PC-3 (cell line): ENCODE results near the gene ARRB2. TPM values are rescaled to one million over a fixed set of nuclear protein-coding genes. Genes with fewer than 3 reads are reported as not detected.

Experiments
- ATAC-seq: fragments of 200-7000 bp; cut with Tn5 transposase; 2 replicates; pipeline ENCODE4 v1.9.1; 2020; ENCODE audit warnings: mild to moderate bottlenecking, moderate library complexity
- BruUV-seq: library from RNA; stranded (reverse); fragments of 400-500 nt; replicated peaks from 2 replicates; lab custom pipeline; 2021; lab: Mats Ljungman, UMichigan
- CTCF ChIA-PET: fragments of 300-600 bp; sonication (Branson Sonifier 250); formaldehyde crosslinking; loops from one replicate; lab custom pipeline; 2022; ENCODE audit warnings: antibody characterized with exemption; lab: Charles Lee
- POLR2A ChIA-PET: fragments of 300-600 bp; sonication (Branson Sonifier 250); formaldehyde crosslinking; loops from one replicate; lab custom pipeline; 2022; ENCODE audit warnings: antibody characterized with exemption; ENCODE audit not compliant: unreplicated experiment; lab: Charles Lee
- DNase-seq: peaks from one replicate; pipeline ENCODE4 v3.0.0-alpha.2; 2015
- H2AFZ ChIP-seq: fragments of 300-600 bp; sonication (generic); 2 replicates; pipeline ENCODE4 v1.6.0; 2016; ENCODE audit warnings: antibody characterized with exemption, low read length
- H3F3A ChIP-seq: fragments of 300-600 bp; sonication (generic); one replicate; pipeline ENCODE4 v1.6.0; 2017; ENCODE audit warnings: antibody characterized with exemption, low read length, control low read depth, mild to moderate bottlenecking; ENCODE audit not compliant: unreplicated experiment
- H3K27ac ChIP-seq: fragments of 300-600 bp; sonication (generic); 2 replicates; pipeline ENCODE4 v1.5.1; 2016; ENCODE audit warnings: mild to moderate bottlenecking, low read length
- H3K27me3 ChIP-seq: fragments of 300-600 bp; sonication (generic); 2 replicates; pipeline ENCODE4 v1.6.1; 2016; ENCODE audit warnings: low read length, mixed read lengths
- H3K36me3 ChIP-seq: fragments of 300-600 bp; sonication (generic); 2 replicates; pipeline ENCODE4 v1.6.1; 2016; ENCODE audit warnings: low read depth, mixed run types, low read length, mixed read lengths
- H3K4me1 ChIP-seq: fragments of 300-600 bp; sonication (generic); 2 replicates; pipeline ENCODE4 v1.5.1; 2016; ENCODE audit warnings: low read length; ENCODE audit not compliant: insufficient read depth
- H3K4me2 ChIP-seq: fragments of 300-600 bp; sonication (generic); 2 replicates; pipeline ENCODE4 v1.6.0; 2016; ENCODE audit warnings: low read length
- H3K4me3 ChIP-seq: fragments of 300-600 bp; sonication (generic); 2 replicates; pipeline ENCODE4 v1.5.1; 2016; ENCODE audit warnings: mild to moderate bottlenecking, low read length, mixed read lengths
- H3K79me2 ChIP-seq: fragments of 300-600 bp; sonication (generic); 2 replicates; pipeline ENCODE4 v1.6.1; 2017; ENCODE audit warnings: low read length, mixed read lengths
- H3K9ac ChIP-seq: fragments of 300-600 bp; sonication (generic); 2 replicates; pipeline ENCODE4 v1.6.0; 2016; ENCODE audit warnings: mild to moderate bottlenecking, low read length
- H3K9me2 ChIP-seq: fragments of 300-600 bp; sonication (generic); replicated peaks from 2 replicates; pipeline ENCODE4 v1.6.1; 2016; ENCODE audit warnings: mixed run types, low read length, mixed read lengths
- H3K9me3 ChIP-seq: fragments of 300-600 bp; sonication (generic); 2 replicates; pipeline ENCODE4 v1.6.1; 2016; ENCODE audit warnings: low read length, mixed read lengths
- H4K20me1 ChIP-seq: fragments of 300-600 bp; sonication (generic); 2 replicates; pipeline ENCODE4 v1.6.1; 2016; ENCODE audit warnings: low read length, mixed read lengths
- CTCF ChIP-seq: fragments of 300-600 bp; sonication (generic); conservative IDR thresholded peaks from 2 replicates; pipeline ENCODE4 v1.5.1; 2017; ENCODE audit warnings: antibody characterized with exemption, low read depth, mild to moderate bottlenecking, low read length
- EZH2 ChIP-seq: fragments of 300-600 bp; sonication (generic); IDR thresholded peaks from one replicate; pipeline ENCODE4 v1.6.1; 2017; ENCODE audit warnings: antibody characterized with exemption, mild to moderate bottlenecking, low read length; ENCODE audit not compliant: unreplicated experiment
- EZH2phosphoT487 ChIP-seq: fragments of 300-600 bp; sonication (generic); IDR thresholded peaks from 2 replicates; pipeline ENCODE4 v1.6.1; 2018; ENCODE audit warnings: mild to moderate bottlenecking, antibody characterized with exemption, low read length, borderline replicate concordance
- intact Hi-C: fragments of 100-400 bp; cut with micrococcal nuclease; formaldehyde crosslinking; loops from 2 replicates; pipeline ENCODE4 v1.9.0; 2023
- total RNA-seq: library from RNA; depleted of rRNA; stranded (reverse); fragments of >200 nt; gene quantifications from 2 replicates; pipeline ENCODE4 v1.2.3, GENCODE V29; 2014

Gene ARRB2
- total RNA-seq, 1 experiment from 2014 or later: 28.1 TPM

- intact Hi-C loops: no loop called here
- DNase-seq (peak; percentile 82), ATAC-seq (peak; percentile 91)
- H4K20me1 ChIP-seq: no peaks in the 10 kb centered on the region
- TF ChIP-seq CTCF: no peak
- POLR2A ChIA-PET: no interaction called here
- H3K9me2 ChIP-seq: no peaks in the 10 kb centered on the region
- no peaks in the 10 kb centered on the region for H3F3A ChIP-seq
- H3K9ac ChIP-seq: no peak overlapping the region
- no peaks in the 10 kb centered on the region for H3K27me3 ChIP-seq
- no peaks in the 10 kb centered on the region for H3K9me3 ChIP-seq
- peaks cover 12% of the 10 kb centered on the region for H3K4me1 ChIP-seq
- H3K79me2 ChIP-seq: no peaks in the 10 kb centered on the region
- no peak overlapping the region for H3K4me3 ChIP-seq
- BruUV-seq: no TSS peak
- CTCF ChIA-PET: interaction anchor here (0.5 to 0.7 kb wide), 2 partner anchors 11 to 54 kb away, joined by 3 to 4 read pairs; partner anchors contain the start of gene ARRB2
- H3K36me3 ChIP-seq: no peaks in the 10 kb centered on the region
- no peak overlapping the region for H3K27ac ChIP-seq
- no peak overlapping the region for H2AFZ ChIP-seq
- H3K4me2 ChIP-seq: peak overlapping the region; percentile 37; the same call in 1 of the 2 replicates
Measured at GRCh38 chr17:4721203-4722135, 11.0 kb downstream of the ARRB2 start.

- DNase-seq (no peak), ATAC-seq (no peak)
- ChIA-PET POLR2A (no interaction called here), CTCF (no interaction called here)
- peaks cover 12% of the 10 kb centered on the region for H3K4me1 ChIP-seq
- no peaks in the 10 kb centered on the region for H3K36me3 ChIP-seq
- no peaks in the 10 kb centered on the region for H3K9me2 ChIP-seq
- intact Hi-C loops: no loop called here
- no peak overlapping the region for H3K4me2 ChIP-seq
- no peak overlapping the region for H2AFZ ChIP-seq
- no peak overlapping the region for H3K27ac ChIP-seq
- no peaks in the 10 kb centered on the region for H3K27me3 ChIP-seq
- TF ChIP-seq CTCF (no peak), EZH2 (no peak), EZH2phosphoT487 (no peak)
- no peaks in the 10 kb centered on the region for H3F3A ChIP-seq
- no peaks in the 10 kb centered on the region for H3K9me3 ChIP-seq
- no peak overlapping the region for H3K9ac ChIP-seq
- H4K20me1 ChIP-seq: no peaks in the 10 kb centered on the region
- H3K79me2 ChIP-seq: no peaks in the 10 kb centered on the region
- BruUV-seq: no TSS peak
- H3K4me3 ChIP-seq: no peak overlapping the region
Measured at GRCh38 chr17:4722678-4723240, 12.3 kb downstream of the ARRB2 start.

- ATAC-seq: no peak
- H3K9ac ChIP-seq: no peak overlapping the region
- TF ChIP-seq EZH2: no peak
- TF ChIP-seq CTCF: no peak
- TF ChIP-seq EZH2phosphoT487: no peak
- H3K4me3 ChIP-seq: no peak overlapping the region
- H3K9me2 ChIP-seq: no peaks in the 10 kb centered on the region
- H2AFZ ChIP-seq: no peak overlapping the region
- H3F3A ChIP-seq: no peaks in the 10 kb centered on the region
- BruUV-seq: no TSS peak
- no peak for DNase-seq
- H4K20me1 ChIP-seq: no peaks in the 10 kb centered on the region
- no peaks in the 10 kb centered on the region for H3K36me3 ChIP-seq
- no peaks in the 10 kb centered on the region for H3K79me2 ChIP-seq
- ChIA-PET POLR2A (no interaction called here), CTCF (no interaction called here)
- H3K4me2 ChIP-seq: no peak overlapping the region
- peaks cover 12% of the 10 kb centered on the region for H3K4me1 ChIP-seq
- H3K9me3 ChIP-seq: no peaks in the 10 kb centered on the region
- H3K27ac ChIP-seq: no peak overlapping the region
- no peaks in the 10 kb centered on the region for H3K27me3 ChIP-seq
- intact Hi-C loops: no loop called here
Measured at GRCh38 chr17:4724650-4725049, 14.2 kb downstream of the ARRB2 start.
